ENCODE data around the gene OR4S2. TPM values are rescaled to one million over a fixed set of nuclear protein-coding genes. Genes with fewer than 3 reads are reported as not detected.

The OR4S2 gene, protein sequence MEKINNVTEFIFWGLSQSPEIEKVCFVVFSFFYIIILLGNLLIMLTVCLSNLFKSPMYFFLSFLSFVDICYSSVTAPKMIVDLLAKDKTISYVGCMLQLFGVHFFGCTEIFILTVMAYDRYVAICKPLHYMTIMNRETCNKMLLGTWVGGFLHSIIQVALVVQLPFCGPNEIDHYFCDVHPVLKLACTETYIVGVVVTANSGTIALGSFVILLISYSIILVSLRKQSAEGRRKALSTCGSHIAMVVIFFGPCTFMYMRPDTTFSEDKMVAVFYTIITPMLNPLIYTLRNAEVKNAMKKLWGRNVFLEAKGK
- not detected for total RNA-seq

- intact Hi-C loops (cut with DNase I): no loop called here
- DNase-seq (ENCODE audit: low spot score) (no peak), ATAC-seq (no peak)
Observed at GRCh38 chr11:55648027-55648426, at the start of gene OR4S2. Gene OR4S2 (plus strand): TSS chr11:55648327. CDS start chr11:55650904, 2,577 bp downstream.

DNA sequence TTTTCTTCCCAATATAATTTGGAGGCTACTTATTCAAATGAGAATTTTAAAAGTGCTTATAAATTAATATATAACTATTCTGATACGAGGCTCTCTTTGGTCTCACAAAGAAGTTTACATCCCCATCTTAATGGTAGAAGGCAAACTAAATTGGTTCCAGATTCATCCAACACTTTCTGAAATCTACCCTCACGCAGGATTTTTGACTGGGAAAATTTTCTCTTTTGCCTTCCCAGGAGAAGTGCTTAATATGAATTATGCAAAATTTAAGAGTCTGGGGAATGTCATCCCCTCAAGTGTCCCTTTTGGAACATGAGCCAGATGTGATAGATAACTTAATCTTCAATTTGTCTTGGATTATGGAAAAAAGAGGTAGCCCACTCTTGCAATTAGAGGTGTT lies 40.6 kb upstream of the OR4S2 start, which contains the start of gene OR4C11:
Gene OR4C11, minus strand, starts transcription at position 101 of the 400 bp plus-strand sequence. CDS start 3,272 bp downstream, outside the sequence.
- no peak for ATAC-seq
- DNase-seq (ENCODE audit: low spot score): no peak
- intact Hi-C loops (cut with DNase I): no loop called here

GRCh38 chr11:55624531-55624930 lies 23.6 kb upstream of the OR4S2 start:
- ATAC-seq: no peak
- no peak for DNase-seq (ENCODE audit: low spot score)
- intact Hi-C loops (cut with DNase I): no loop called here

DNA sequence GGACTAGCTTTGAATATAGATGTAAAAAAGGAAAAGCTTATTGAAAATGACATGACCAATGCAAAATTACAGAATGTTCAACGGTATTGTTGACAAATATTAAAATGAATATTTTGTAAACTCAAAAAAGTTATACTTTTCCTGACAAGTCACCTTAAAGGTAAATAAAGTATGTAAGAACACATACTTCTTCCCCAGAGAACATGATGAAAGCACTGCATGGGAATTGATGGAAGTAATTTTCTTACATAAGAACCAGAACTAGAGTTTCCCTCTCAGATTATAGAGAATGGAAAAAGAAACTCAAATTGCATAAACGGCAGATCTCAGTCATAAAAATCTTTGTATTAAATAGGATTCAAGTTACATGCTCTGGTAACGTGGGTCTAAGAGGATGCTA lies 13.3 kb upstream of the OR4S2 start, which contains the start of gene OR4P4:
Gene OR4P4, plus strand, starts transcription at position 301 of the 400 bp plus-strand sequence.
- DNase-seq (ENCODE audit: low spot score) (no peak), ATAC-seq (no peak)
- intact Hi-C loops (cut with DNase I): no loop called here

DNA sequence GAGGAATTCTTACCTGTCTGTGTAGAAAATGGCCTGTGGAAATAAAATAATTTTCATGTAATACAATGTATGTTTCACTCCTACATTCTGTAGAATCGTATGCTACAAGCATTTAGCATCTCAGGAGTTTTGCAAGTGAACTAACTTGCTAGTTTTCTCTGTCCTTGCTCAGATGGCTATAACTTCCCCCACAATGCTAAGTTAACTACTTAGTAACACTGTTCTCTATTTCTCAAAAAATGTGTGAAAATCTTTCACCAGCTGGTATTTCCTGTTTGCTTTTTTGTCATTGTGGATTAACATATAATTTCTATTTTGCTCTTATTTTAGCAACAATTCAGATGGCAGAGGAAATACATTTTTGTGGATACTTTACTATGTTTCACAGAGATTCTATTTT lies 4.4 kb downstream of the OR4S2 start:
- no peak for ATAC-seq
- intact Hi-C loops (cut with DNase I): no loop called here
- no peak for DNase-seq (ENCODE audit: low spot score)

GRCh38 chr11:55655096-55655495 lies 7.0 kb downstream of the OR4S2 start:
- intact Hi-C loops (cut with DNase I): no loop called here
- no peak for ATAC-seq
- DNase-seq (ENCODE audit: low spot score): no peak

- DNase-seq (ENCODE audit: low spot score): no peak
- ATAC-seq: no peak
- intact Hi-C loops (cut with DNase I): no loop called here
Observed at GRCh38 chr11:55658031-55658573, 10.0 kb downstream of the OR4S2 start.

GRCh38 chr11:55658608-55659007 lies 10.5 kb downstream of the OR4S2 start:
- intact Hi-C loops (cut with DNase I): no loop called here
- ATAC-seq: no peak

GRCh38 chr11:55661901-55662300 lies 13.8 kb downstream of the OR4S2 start, which contains the start of gene OR4C6:
Gene OR4C6 (plus strand): TSS chr11:55662201. CDS start chr11:55665167, 2,966 bp downstream.
- intact Hi-C loops (cut with DNase I): no loop called here
- no peak for ATAC-seq
- no peak for DNase-seq (ENCODE audit: low spot score)

More at GRCh38 chr11:55658608-55659007, 10.5 kb downstream of the OR4S2 start:
- DNase-seq (ENCODE audit: low spot score): no peak

DNA sequence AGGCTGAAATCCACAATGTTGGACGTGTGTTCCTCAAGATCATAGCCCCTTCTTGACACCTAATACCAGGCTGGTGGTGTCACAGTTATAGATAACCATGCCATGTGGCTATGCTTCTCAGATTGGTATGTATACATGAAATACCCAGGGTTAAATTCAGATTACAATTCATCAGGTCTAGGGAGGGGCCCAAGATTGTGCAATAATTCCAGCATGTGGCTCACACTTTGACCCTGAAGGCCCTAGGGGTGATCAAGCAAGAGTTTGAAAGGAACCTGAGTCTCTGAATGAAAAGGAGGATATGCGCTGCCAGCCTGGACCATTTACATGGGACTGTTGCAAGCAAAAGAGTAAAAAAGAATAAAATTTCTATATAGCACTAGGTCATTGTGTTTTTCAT lies 21.2 kb downstream of the OR4S2 start:
- DNase-seq (ENCODE audit: low spot score) (no peak), ATAC-seq (no peak)
- intact Hi-C loops (cut with DNase I): no loop called here

DNA sequence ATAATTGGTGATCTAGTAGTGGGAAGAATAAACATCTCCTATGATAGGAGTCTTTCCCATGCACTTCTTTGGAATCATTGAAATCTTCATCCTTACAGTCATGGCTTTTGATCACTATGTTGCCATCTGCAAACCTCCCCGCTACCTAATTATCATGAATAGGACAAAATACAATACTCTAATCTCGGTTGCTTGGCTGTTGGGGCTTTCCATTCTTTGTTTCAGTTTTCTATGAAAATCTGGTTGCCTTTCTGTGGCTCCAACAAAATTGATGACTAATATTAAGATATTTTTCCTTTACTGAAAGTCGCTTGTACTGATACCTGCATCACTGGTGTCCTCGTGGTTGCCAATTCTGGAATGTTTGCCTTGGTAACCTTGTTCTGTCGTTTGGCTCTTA lies 25.7 kb downstream of the OR4S2 start:
- no peak for DNase-seq (ENCODE audit: low spot score)
- intact Hi-C loops (cut with DNase I): no loop called here
- ATAC-seq: no peak

DNA sequence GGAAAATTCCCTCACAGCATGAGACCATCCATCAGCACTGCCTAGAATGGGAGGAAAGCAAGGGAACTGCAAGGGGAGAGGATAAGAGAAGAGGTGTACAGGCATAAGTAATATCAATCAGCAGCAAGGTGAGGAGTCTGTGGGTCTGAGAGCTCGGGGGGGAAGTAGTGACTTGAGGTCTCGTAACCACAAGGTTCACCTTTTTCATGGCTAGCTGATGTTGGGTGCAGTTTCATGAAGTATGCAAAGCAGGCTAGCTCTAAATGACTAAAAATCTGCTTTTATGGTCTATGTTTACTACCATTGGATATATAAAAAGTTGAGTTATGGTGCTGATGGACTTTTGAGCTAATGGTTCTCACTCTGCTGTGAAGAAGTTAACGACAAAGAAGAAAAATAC lies 49.7 kb downstream of the OR4S2 start:
- ATAC-seq (no peak), DNase-seq (ENCODE audit: low spot score) (no peak)
- intact Hi-C loops (cut with DNase I): no loop called here

- ATAC-seq (no peak), DNase-seq (ENCODE audit: low spot score) (no peak)
- intact Hi-C loops (cut with DNase I): no loop called here
Observed at GRCh38 chr11:55701429-55701828, 53.3 kb downstream of the OR4S2 start.

Other genes starting within 250 kb of the OR4S2 start
- gene OR4C15, start 93.9 kb upstream of the OR4S2 start, total RNA-seq: not detected
- gene OR4C16, start 76.2 kb upstream of the OR4S2 start, total RNA-seq: not detected
- gene OR4C11, start 40.7 kb upstream of the OR4S2 start, total RNA-seq: not detected
- gene OR4P4, start 13.2 kb upstream of the OR4S2 start, total RNA-seq: not detected
- not detected for gene OR4C6, start 13.9 kb downstream of the OR4S2 start, total RNA-seq
- gene OR5D13, start 125.1 kb downstream of the OR4S2 start, total RNA-seq: not detected
- not detected for gene OR5D14, start 147.2 kb downstream of the OR4S2 start, total RNA-seq
- not detected for gene OR5L1, start 163.0 kb downstream of the OR4S2 start, total RNA-seq
- gene OR5D18, start 171.3 kb downstream of the OR4S2 start, total RNA-seq: not detected
- gene OR5L2, start 178.9 kb downstream of the OR4S2 start, total RNA-seq: not detected
- not detected for gene OR5D16, start 190.4 kb downstream of the OR4S2 start, total RNA-seq
- gene TRIM51, start 235.0 kb downstream of the OR4S2 start, total RNA-seq: not detected

Measured in sciatic nerve (tissue), 2 donors.